Psoas muscle (tissue), 8 donors: ENCODE data around the gene TRAPPC4. TPM values are rescaled to one million over a fixed set of nuclear protein-coding genes. Genes with fewer than 3 reads are reported as not detected.
"Not testable (repeated sequence)": the region's sequence is repeated elsewhere in the genome, so short reads cannot be mapped to it uniquely, and the experiment has no call there.

ENCODE experiments used
- ATAC-seq, 4 donors: fragments of 200-7000 bp; cut with Tn5 transposase; one replicate each; pipeline ENCODE4 v1.9.1; 2020; ENCODE audit warnings: moderate library complexity in 3 of 4, mild to moderate bottlenecking in 2 of 4
- DNase-seq, 2 donors: peaks; one replicate each; pipeline ENCODE4 v3.0.0-alpha.2; 2020
- H3K27ac ChIP-seq: fragments of 200-600 bp; one replicate; pipeline ENCODE4 v1.8.0; 2022
- H3K27me3 ChIP-seq, 3 donors: fragments of 200-600 bp in 1 of 3; one replicate each; pipeline versions ENCODE4 v1.6.1 to v1.8.0; 2013 to 2022; ENCODE audit warnings: low read length in 2 of 3, mild to moderate bottlenecking in 2 of 3, moderate library complexity in 1 of 3; ENCODE audit not compliant: insufficient read depth in 3 of 3
- H3K36me3 ChIP-seq, 2 donors: fragments of 200-600 bp in 1 of 2; one replicate each; pipeline versions ENCODE4 v1.6.1 to v1.8.0; 2013 to 2022; ENCODE audit warnings: low read depth in 1 of 2, mild to moderate bottlenecking in 1 of 2, moderate library complexity in 1 of 2; ENCODE audit not compliant: insufficient read depth in 1 of 2
- H3K4me1 ChIP-seq: fragments of 200-600 bp; one replicate; pipeline ENCODE4 v1.8.0; 2022
- H3K4me3 ChIP-seq: fragments of 200-600 bp; one replicate; pipeline ENCODE4 v1.8.0; 2022; ENCODE audit warnings: mild to moderate bottlenecking
- H3K9me3 ChIP-seq: fragments of 200-600 bp; one replicate; pipeline ENCODE4 v1.8.0; 2022
- WGBS, 3 donors: extraction: QIAGEN DNeasy Blood & Tissue Kit; methylation state at CpG; one replicate each; pipeline versions ENCODE4 v1.1.6 to v1.1.7; 2013; 5-methylcytosine and 5-hydroxymethylcytosine counted together
- intact Hi-C, 2 donors: fragments of 100-400 bp; cut with DNase I; formaldehyde crosslinking; loops; one replicate each; pipeline versions ENCODE4 v1.11.0 to v1.14.2; 2022
- polyA plus RNA-seq, 3 donors: library from polyadenylated mRNA; stranded (reverse); fragments of 200-250 nt; gene quantifications; one replicate each; pipeline ENCODE4 v1.2.3, GENCODE V29; 2013
- total RNA-seq, 4 donors: library from RNA; stranded (reverse); fragmentation: NEBNext Ultra II Directional in 2 of 4; extraction: Animal tissue kit (Norgen Biotek cat#: 25700) in 2 of 4; gene quantifications; one replicate each; pipeline versions ENCODE4 v1.2.1 to v1.2.4, GENCODE V29; 2021 to 2023
- TF ChIP-seq, protein P1 (sequence below): fragments of 200-600 bp; IDR thresholded peaks from one replicate; pipeline ENCODE4 v1.8.0; 2022; ENCODE audit warnings: antibody characterized with exemption
- donor health status: healthy with polysubstance abuse.
- donor health status: DM: no; HTN: no; CAD: no; lungs with moderate emphysema.
- donor health status: Bipolar disorder and iron deficiency.
- donor health status: healthy.
- donor health status: DM: yes; HTN: yes; CAD: no.
- donor health status: DM: no; HTN: no; CAD: no.
- donor health status: DM: no; HTN: no; CAD: no.
- donor health status: DM: yes; HTN: yes; CAD: no.

Gene TRAPPC4
- total and polyA plus RNA-seq, 7 donors, result 39.0 to 99.5 (median 54.8) TPM

DNA sequence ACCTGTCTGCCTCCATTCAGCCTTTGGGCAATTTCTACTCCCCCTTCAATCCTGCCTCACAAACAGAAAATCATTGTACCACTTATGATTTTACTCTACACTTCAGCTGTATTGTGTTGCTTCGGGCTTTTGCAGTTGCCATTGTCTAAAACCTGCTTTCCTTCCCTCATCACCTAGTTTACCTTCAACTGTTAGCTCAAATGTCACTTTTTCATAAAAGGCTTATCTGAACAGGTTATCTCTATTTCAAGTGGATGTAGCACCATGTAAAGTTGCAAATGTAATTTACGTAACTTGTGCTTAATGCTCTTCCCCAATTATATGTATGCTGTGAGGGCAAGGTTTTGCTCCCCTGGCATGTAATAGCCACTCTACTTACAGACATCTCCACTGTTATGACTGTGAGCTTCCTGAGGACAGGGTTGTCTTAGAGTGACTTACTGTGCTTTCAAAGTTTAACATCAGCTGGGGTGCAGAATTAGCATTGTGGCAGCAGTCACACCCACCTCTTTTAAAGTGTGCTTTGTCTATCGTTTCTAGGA is 5.9 kb upstream of the TRAPPC4 start:
- H3K27ac ChIP-seq, result no peak overlapping the region
- 83 to 86% (median 84%) methylated on average over 3 of the region's 3 CpGs for WGBS, 3 donors
- TF ChIP-seq, protein P1, sequence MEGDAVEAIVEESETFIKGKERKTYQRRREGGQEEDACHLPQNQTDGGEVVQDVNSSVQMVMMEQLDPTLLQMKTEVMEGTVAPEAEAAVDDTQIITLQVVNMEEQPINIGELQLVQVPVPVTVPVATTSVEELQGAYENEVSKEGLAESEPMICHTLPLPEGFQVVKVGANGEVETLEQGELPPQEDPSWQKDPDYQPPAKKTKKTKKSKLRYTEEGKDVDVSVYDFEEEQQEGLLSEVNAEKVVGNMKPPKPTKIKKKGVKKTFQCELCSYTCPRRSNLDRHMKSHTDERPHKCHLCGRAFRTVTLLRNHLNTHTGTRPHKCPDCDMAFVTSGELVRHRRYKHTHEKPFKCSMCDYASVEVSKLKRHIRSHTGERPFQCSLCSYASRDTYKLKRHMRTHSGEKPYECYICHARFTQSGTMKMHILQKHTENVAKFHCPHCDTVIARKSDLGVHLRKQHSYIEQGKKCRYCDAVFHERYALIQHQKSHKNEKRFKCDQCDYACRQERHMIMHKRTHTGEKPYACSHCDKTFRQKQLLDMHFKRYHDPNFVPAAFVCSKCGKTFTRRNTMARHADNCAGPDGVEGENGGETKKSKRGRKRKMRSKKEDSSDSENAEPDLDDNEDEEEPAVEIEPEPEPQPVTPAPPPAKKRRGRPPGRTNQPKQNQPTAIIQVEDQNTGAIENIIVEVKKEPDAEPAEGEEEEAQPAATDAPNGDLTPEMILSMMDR, result no peak
- no peaks in the 10 kb centered on the region for H3K9me3 ChIP-seq
- ATAC-seq (no peak), DNase-seq (no peak)
- H3K4me3 ChIP-seq, result no peak overlapping the region
- H3K36me3 ChIP-seq, result peaks cover 5 to 85% of the 10 kb centered on the region in 2 donors
- H3K4me1 ChIP-seq, result peaks cover 19% of the 10 kb centered on the region
- intact Hi-C loops, result loop anchor here in 1 of 2 donors (10.0 kb wide), 1 partner anchor 108 kb away; no protein-coding TSS in a partner anchor
- no peaks in the 10 kb centered on the region for H3K27me3 ChIP-seq

DNA sequence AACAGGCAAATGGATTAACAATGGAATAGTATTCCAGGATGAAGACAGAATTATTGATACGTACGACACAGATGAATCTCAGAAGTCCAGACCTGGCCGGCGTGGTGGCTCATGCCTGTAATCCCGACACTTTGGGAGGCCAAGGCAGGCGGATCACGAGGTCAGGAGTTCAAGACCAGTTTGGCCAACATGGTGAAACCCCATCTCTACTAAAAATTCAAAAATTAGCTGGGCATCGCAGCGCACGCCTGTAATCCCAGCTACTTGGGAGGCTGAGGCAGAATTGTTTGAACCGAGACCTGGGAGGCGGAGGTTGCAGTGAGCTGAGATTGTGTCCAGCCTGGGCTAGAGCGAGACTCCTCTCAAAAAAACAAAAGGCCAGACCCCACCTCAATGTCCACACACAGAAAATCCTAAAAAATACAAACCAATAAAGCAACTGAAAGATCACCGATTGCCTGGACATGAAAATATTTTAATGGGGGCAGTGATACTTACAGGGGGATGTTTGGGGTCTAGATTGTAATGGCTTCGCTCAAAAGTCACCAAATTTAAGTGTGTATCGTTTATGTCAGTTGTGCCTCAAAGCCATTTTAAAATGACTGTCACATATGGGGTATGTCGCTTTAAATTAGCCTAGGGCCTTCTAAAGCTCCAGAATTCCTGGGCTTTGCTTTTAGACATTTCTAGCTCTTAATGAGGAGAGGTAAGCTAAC is 4.2 kb upstream of the TRAPPC4 start:
- Histone ChIP-seq H3K4me1 (peaks cover 19% of the 10 kb centered on the region), H3K27ac (no peak overlapping the region), H3K27me3 (no peaks in the 10 kb centered on the region), H3K9me3 (no peaks in the 10 kb centered on the region), H3K36me3 (peaks cover 5 to 70% of the 10 kb centered on the region in 2 donors), H3K4me3 (no peak overlapping the region)
- TF ChIP-seq, protein P1, result no peak
- no peak for DNase-seq
- ATAC-seq, result no peak
- intact Hi-C loops, result loop anchor here (2.0 to 10.0 kb wide), 2 partner anchors 14 to 110 kb away; no protein-coding TSS in a partner anchor
- 84 to 93% (median 88%) methylated on average over 17 of the region's 17 CpGs for WGBS, 3 donors

DNA sequence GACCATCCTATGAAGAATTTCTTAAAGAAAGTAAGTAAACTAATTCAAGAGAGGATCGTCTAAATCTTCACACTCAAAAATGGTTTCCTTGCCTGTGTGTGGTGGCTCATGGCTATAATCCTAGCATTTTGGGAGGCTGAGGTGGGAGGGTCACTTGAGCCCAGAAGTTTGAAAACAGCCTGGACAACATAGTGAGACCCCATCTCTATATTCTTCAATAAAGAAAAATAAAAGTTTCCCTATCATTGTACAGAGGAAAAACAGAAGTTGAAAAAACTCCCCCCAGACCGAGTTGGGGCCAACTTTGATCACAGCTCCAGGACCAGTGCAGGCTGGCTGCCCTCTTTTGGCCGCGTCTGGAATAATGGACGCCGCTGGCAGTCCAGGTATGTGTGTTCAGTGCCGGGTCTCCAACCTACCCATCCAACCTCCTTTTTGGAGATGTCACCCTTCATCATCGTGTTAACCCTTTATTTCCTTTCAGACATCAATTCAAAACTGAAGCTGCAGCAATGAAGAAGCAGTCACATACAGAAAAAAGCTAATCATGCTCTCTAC is 3.4 kb upstream of the TRAPPC4 start:
- ATAC-seq (no peak), DNase-seq (no peak)
- H3K36me3 ChIP-seq, result peaks cover 5 to 69% of the 10 kb centered on the region in 2 donors
- intact Hi-C loops, result loop anchor here (1.0 to 10.0 kb wide), 4 partner anchors 14 to 110 kb away; partner anchors contain the start of gene BCL9L (in 1 of the 2)
- peak overlapping the region; percentile 88 for H3K4me3 ChIP-seq
- 50 to 67% (median 54%) methylated on average over 8 of the region's 8 CpGs for WGBS, 3 donors
- no peaks in the 10 kb centered on the region for H3K9me3 ChIP-seq
- TF ChIP-seq, protein P1, result peak; percentile 7
- peak overlapping the region; percentile 4 for H3K27ac ChIP-seq
- no peaks in the 10 kb centered on the region for H3K27me3 ChIP-seq
- H3K4me1 ChIP-seq, result peaks cover 26% of the 10 kb centered on the region

DNA sequence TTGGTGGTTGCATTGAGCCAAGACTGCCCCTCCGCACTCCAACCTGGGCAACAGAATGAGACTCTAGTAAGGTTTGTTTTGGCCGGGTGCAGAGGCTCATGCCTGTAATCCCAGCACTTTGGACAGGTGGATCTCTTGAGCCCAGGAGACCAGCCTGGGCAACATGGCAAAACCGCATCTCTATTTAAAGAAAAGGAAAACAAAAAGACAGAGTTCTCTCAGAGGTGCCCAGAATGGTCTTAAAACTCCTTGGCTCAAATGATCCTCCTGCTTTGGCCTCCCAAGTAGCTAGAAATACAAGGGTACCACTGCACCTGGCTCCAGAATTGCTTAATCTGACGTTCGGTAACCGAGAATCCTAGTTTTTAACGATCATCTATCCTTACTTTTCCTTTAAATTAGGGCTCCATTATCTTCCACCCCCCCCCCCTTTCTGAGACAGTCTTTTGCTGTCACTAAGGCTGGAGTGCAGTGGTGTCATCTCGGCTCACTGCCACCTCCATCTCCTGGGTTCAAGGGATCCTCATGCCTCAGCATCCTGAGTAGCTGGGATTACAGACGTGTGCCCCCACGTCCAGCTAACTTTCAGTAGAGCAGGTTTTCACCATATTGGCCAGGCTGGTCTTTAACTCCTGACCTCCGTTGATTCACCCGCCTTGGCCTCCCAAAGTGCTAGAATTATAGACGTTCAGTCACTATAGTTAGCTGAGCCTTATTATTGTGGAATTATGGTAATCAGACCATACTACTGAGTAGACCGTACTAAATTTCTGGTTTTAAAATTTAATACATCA is 2.2 kb upstream of the TRAPPC4 start:
- Histone ChIP-seq H3K4me3 (peak overlapping the region; percentile 88), H3K27me3 (no peaks in the 10 kb centered on the region), H3K9me3 (no peaks in the 10 kb centered on the region), H3K27ac (peak overlapping the region; percentile 94), H3K4me1 (peaks cover 37% of the 10 kb centered on the region), H3K36me3 (peaks cover 5 to 69% of the 10 kb centered on the region in 2 donors)
- 58 to 71% (median 61%) methylated on average over 14 of the region's 14 CpGs for WGBS, 3 donors
- intact Hi-C loops, result loop anchor here in 1 of 2 donors (5.0 to 10.0 kb wide), 2 partner anchors 89 to 112 kb away; partner anchors contain the start of gene BCL9L
- DNase-seq (no peak), ATAC-seq (no peak)
- TF ChIP-seq, protein P1, result no peak

DNA sequence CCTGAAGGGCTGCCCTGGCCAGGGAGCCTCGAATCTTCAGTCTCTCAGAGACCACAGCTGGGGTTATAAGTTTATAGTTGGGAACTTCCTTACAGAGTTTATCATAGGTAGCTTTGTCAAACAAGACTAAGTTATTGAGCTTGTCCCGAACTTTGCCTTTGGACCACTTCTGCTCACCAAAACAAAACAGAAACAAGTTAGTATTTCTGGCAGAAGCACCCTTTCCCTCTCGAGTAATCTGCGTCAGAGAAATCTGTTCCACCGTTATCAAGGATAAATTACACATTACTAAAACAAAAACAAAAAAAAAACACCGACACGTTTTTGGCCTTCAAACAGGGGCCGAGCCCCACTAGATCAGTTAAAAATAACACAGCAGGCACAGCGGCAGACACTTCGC is 1.2 kb upstream of the TRAPPC4 start:
- Histone ChIP-seq H3K27ac (peak overlapping the region; percentile 94), H3K4me1 (peaks cover 42% of the 10 kb centered on the region), H3K4me3 (peak overlapping the region; percentile 88), H3K36me3 (peaks cover 5 to 69% of the 10 kb centered on the region in 2 donors)
- H3K27me3 ChIP-seq, DNase-seq, ATAC-seq, H3K9me3 ChIP-seq: not testable (repeated sequence)
- WGBS, 3 donors, result 2 to 3% (median 2%) methylated on average over 10 of the region's 10 CpGs
- intact Hi-C loops, result loop anchor here in 1 of 2 donors (5.0 to 10.0 kb wide), 2 partner anchors 90 to 113 kb away; partner anchors contain the start of gene BCL9L
